ENCODE results near the gene GNAT1.

GNAT1 gene

DNA sequence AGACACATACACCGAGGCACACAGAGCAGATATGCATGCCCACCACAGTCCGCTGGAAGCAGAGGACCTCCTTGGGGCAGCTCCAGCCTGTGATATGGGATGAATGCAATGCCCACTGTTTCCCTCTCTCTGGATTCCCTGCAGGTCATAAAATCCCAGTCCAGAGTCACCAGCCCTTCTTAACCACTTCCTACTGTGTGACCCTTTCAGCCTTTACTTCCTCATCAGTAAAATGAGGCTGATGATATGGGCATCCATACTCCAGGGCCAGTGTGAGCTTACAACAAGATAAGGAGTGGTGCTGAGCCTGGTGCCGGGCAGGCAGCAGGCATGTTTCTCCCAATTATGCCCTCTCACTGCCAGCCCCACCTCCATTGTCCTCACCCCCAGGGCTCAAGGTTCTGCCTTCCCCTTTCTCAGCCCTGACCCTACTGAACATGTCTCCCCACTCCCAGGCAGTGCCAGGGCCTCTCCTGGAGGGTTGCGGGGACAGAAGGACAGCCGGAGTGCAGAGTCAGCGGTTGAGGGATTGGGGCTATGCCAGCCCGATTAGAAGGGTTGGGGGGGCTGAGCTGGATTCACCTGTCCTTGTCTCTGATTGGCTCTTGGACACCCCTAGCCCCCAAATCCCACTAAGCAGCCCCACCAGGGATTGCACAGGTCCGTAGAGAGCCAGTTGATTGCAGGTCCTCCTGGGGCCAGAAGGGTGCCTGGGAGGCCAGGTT lies at the start of gene GNAT1:
GNAT1 (plus strand) TSS at position 675 of the 725 bp plus-strand sequence. CDS start 116 bp downstream, outside the sequence.
- in situ Hi-C loops (cut with MboI; ENCODE audit: low sequenced_read_pairs) = no loop called here

DNA sequence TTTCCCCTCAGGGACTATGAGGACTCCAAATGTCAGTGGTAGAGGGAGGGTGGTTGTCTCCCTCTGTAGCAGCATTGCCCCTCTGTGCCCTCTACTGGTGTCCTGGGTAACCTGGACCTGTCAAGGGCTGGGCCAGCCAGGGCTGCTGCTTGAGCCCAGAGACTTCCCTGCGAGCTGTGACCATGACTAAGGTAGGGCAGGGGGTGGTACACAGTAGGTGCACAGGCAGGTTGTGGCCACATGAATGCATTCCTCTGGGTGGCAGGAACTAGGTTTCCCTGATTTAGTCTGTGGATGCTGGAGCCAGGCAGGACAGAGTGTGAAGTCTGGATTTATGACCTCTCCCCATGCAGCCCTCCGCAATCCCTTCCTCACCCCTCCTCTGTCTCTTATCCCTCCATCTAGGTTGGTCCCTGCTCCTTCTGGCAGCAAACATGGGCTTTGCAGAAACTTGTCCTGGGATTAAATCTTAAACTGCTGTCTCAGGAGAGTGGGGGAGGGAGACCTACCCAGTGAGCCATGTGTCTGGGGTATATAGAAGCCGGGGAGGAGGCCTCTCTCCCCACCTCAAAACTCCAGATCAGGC lies 45.0 kb upstream of the GNAT1 start:
- in situ Hi-C loops (cut with MboI; ENCODE audit: low sequenced_read_pairs) = no loop called here

DNA sequence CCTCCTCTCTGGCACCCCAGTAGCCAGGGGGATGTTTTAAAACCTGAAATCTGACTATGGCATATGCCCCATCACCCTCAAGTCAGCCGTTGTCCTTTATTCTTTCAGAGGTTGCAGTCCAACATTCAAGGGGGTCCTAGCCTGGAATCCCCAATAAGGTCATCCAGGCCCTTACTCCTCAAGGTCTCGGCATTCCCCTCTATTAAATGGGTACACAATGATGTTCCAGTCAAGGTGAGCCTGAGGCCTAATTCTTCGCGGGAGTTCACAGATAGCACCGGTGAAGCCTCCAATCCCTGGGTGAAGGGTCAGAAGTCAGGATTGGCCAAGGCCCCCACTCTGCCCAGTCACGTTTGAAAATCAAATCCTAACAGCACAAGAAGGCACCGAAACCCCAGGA lies 44.4 kb upstream of the GNAT1 start:
- in situ Hi-C loops (cut with MboI; ENCODE audit: low sequenced_read_pairs) = no loop called here

DNA sequence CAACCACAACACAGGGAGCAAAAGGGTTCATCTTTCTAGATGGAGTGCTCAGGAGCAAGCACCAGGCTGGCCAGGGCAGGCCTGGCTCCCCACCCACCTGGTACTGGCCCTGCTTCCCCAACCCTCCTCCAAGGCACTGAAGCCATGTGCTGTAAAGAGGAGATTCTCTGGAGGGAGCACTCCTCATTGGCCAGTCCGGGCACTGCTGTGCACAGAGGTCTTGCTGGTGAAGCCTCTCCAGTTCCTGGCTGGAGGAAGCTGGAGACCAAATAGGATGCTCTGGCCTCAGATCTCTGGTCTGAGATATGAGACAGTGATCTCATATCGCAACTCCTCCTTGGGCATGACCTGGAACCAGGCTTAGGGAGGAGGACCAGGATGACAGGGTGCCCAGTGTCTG lies 44.0 kb upstream of the GNAT1 start:
- in situ Hi-C loops (cut with MboI; ENCODE audit: low sequenced_read_pairs) = no loop called here

DNA sequence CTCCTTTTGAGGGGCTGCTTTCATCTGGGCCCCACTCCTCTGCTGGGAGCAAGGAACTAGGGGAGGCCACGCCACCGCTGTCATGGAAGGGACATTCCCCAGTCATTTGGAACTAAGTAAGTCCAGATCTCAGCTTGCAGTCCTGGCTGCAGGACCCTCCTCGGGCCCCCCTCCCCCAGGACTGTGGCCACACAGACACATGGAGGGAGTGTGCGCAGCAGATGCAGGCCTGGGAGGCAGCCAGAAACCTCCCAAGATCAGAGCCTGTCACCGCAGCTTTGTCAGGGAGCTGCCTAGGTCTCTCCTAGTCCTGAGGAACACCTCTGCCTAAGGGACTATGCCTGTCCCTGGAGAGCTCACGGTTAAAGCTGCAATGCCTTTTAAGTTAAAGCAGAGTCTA lies 43.5 kb upstream of the GNAT1 start:
- in situ Hi-C loops (cut with MboI; ENCODE audit: low sequenced_read_pairs) = no loop called here

DNA sequence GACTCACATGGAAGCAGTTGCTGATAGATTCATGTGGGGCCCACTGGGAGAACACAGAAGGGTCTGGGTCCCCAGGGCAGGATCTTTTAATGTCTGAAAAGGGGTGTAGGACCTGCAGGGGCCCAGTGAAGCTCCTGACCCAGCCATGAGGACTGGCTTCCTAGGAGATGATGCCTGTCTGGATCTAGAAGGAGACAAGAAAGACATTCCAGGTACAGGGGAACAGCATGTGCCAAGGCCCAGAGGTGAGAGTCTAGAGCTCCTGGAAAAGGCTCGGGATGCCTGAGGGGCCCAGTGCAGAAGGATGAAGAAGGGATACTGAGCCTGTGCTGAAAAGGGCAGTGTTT lies 41.0 kb upstream of the GNAT1 start:
- in situ Hi-C loops (cut with MboI; ENCODE audit: low sequenced_read_pairs) = no loop called here

DNA sequence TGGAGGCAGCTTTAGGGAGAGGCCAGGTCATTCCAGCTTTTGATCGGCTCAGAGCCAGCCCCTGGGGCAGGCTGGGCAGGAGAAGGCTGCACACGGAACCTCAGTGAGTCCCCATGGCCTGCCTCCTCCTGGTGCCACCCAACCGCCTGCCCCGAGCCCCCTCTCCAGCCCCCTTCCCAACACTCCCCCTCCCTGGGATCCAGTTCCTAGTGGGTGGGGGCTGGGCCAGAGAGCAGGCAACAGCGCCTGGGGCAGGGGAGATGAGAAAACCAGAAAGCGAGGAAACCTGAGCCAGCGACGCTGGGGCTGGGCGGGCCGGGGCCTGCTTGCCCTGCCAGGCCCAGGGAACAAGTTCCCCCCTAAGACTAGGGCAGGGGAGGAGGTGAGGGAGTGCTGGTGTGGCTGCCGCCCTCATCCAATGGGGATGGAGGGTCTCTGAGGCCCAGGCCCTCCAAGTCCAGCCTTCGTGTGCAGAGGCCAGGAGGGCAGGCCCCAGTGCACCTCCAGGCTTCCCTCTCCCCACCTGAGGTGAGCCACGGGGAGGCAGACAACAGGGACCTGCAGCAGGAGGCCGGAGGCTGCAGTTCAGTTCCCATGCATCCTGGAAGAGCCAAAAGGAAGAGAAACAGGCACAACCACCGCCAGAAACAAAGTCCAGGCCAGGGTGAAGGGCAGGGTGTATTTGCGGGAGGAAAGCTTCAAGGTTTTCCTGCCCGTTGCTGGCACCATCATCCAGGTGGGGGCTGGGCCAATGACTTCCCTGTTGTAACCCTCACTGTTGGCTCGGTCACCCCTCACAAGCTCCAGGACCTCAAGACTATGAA lies 40.3 kb upstream of the GNAT1 start:
- in situ Hi-C loops (cut with MboI; ENCODE audit: low sequenced_read_pairs) = no loop called here

DNA sequence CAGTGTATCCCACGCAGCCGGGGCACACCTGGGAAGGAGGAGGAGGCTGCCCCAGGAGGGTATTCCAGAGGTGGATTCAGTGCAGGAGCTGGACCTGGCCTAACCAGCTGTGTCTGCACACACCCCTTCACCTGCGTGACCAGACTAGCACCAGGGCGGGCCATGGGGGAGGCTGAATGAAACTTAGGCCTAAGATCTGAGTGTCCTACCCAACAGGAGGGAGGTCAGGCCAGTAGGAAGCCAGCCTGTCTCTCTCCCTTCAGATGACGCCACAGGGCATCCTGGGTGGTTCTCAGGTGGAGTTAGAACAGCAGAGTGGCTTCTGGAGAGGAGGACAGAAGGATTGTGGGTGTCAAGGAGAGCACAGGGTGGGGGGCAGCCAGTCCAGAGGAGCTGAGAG lies 39.7 kb upstream of the GNAT1 start:
- in situ Hi-C loops (cut with MboI; ENCODE audit: low sequenced_read_pairs) = no loop called here

DNA sequence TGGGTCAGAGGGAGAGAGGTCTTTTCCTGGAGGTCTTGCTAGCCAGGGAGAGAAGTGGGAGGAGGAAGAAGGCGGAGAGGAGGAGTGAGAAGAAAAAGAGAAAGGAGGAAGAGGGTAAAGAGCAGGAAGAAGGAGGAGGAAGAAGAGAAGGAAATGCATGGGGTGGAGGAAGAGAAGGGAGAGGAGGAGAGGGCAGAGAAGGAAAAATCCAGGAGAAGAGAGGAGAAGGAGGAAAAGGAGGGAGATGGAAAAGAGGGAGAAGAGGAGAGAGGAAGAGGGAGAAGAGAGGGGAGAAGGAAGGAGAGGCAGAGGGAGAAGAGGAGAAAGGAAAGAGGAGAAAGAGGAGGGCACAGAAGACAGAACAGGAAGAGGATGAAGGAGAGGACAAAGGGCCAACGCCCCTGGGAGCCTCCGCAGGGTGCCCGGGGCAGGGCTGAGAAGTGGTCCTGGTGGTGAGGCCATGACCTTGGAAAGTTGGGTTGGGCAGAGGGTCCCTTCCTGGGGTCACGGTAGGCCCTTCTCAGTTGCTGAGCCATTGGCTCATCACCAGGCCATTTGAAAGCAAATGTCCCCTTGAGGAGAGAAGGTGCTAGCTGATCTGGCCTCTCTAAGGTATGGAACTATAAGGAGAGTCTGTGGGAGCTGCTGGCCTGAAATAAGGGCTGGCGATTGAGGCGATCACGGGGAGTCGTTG lies 37.5 kb upstream of the GNAT1 start:
- in situ Hi-C loops (cut with MboI; ENCODE audit: low sequenced_read_pairs) = no loop called here

DNA sequence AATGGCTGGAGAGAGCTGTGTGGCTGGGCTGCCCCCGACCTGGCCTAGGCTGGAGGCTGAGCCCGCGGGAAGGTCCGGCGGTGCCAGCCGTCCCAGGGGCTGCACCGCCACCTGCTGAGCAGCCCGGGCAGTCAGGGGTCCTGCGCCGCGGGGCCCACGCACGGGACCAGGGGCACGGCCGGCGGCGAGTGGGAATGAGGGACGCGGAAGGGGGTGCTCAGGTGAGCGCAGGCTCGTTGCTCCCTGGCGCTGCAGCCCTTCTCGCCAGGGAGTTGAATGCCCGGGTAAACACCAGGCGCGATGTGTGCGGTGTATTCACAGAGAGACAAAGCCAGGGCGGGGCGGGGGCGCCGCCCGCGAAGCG lies 37.0 kb upstream of the GNAT1 start:
- in situ Hi-C loops (cut with MboI; ENCODE audit: low sequenced_read_pairs) = no loop called here

DNA sequence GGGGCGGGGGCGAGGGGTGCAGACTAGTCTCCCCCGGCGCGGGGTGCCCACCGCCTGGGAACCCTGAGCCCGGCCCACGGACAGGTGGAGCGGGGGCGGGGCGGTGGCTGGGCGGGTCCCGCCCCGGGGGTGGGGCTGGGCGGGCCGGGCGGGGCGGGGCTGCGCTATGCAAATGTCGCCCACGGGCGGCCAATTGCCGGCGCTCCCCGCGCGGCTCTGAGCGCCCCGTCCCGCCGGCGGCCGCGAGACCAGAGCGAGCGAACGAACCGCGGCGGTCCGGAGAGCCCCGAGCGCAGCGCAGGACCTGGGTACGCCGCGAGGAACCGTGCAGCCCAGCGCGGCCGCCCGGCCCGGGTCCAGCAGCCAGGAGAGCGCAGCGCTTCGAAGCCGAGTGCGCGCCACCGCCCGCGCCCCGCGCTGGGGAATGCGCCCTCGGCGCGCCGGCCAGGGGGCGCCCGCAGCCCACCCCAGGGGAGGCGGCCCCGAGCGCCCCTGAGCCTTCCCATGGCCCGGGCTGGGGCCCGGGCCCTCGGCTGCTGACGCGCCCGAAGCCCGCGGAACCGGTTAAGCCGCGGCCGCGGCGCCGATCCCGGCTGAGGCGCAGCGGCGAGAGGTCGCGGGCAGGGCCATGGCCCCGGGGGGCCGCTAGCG lies 36.4 kb upstream of the GNAT1 start, which contains the start of gene SEMA3F:
SEMA3F (plus strand) TSS at position 485 of the 651 bp plus-strand sequence. CDS start 4,299 bp downstream, outside the sequence.
- in situ Hi-C loops (cut with MboI; ENCODE audit: low sequenced_read_pairs) = no loop called here

DNA sequence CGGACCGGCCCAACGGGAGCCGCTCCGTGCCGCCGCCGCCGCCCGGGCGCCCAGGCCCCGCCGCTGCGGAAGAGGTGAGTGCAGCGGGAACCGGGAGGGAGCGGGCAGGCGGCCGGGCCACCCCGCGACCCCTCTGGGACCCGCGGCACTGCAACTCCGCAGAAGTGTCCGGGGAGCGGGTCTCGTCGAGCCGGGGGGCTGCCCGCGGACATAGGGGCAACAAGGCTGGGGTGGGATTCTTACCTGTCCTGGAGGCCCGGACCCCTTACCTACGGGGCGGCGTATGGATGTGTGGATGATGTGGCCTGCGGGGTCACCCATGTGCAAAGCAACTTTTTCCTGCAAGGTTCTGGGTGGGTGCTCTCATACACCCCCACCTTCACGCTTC lies 35.9 kb upstream of the GNAT1 start:
- in situ Hi-C loops (cut with MboI; ENCODE audit: low sequenced_read_pairs) = no loop called here

DNA sequence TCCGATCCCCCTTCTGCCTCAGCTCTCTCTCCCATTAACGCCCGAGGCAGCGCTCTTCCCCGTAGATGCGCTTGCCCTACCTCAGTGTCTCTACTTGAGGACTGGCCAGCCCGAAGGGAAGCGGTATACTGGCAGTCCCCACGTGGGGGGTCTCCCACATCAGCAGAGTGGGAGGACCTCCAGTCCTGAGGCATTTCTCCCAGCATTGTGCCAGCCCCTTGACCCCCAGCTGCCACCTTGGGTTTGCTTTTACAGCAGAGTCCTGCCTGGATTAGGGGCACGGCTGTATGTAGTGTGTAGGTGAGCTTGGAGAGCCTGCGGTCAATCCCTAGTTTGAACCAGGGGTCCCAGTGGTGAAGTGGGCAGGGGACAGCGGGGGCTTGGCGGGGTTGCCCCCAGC lies 35.5 kb upstream of the GNAT1 start:
- in situ Hi-C loops (cut with MboI; ENCODE audit: low sequenced_read_pairs) = no loop called here

DNA sequence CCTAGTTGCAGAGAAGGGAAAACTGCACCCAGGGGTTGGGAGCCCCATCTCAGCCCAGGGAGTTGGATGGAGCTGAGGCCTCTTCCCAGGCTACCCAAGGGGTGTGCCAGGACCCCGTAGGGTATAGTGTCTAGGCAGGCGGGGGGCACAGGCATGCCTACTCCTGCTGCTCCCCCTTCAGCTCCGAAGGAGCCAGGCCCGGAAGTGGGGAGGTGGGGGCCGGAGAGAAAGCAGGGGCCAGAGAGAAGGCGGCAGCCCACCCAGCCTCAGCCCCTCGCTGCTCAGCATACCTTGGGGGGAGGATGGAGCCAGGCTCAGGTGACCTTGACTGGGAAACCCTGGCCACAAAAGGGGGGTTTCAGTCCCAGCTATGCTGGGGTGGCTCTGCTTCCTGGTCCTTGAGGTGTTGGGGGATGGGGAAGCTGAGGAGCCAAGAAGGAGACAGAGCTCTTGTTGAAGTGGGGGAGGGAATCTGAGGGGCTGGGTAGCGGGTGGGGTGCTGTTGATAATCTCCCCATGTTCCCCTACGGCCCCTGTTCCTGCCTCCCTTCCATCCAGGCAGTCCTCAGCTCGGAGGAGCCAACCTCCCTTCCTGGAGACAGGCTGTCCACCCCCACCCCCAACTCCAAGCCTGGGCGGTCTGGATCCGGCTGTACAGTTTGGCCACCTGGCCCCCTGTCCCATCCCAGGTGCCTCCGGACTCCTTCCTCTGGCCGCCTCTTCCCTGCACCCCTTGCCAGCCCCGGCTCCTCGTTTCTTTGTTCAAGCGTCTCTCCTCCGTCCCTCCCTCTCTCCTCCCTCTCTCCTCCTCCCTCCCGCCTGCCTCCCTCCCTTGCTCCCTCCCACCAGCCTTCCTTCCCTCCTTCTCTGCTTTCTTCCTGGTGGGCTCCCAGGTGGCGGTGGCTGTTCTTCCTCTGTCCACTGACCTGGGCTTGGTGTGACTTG lies 34.6 kb upstream of the GNAT1 start:
- in situ Hi-C loops (cut with MboI; ENCODE audit: low sequenced_read_pairs) = no loop called here

DNA sequence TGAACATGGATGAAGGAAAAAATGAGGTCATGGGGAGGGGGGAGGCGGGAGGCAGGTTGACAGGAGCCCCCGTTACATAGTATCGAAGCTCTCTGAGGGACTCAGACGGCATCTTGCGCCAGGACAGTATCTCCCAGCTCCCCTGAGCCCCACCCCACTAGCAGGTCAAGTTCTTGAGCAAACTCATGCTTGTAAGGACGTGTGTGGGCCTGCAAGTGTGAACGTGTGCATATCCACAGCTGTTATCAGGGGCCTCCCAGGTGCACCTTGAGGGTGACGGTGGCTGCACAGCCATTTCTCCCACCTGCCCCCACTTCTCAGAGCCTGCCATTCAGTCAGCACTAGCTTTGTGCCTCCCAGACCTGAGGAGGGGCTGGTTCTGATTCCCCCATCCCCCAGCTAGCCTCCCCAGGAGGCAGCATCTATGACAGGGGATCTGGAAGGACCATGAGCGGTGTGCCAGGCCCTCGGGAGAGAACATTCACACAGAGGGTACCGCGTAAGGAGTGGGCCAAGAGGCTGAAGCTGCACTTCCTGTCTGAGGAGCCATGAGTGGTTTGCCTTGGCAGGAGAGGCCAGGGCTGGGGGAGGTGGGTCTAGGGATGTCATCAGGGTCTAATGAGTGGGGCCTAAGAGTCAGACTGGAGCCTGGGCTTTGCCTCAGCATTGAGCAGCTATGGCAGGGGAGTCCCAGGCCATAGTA lies 33.4 kb upstream of the GNAT1 start:
- in situ Hi-C loops (cut with MboI; ENCODE audit: low sequenced_read_pairs) = no loop called here

DNA sequence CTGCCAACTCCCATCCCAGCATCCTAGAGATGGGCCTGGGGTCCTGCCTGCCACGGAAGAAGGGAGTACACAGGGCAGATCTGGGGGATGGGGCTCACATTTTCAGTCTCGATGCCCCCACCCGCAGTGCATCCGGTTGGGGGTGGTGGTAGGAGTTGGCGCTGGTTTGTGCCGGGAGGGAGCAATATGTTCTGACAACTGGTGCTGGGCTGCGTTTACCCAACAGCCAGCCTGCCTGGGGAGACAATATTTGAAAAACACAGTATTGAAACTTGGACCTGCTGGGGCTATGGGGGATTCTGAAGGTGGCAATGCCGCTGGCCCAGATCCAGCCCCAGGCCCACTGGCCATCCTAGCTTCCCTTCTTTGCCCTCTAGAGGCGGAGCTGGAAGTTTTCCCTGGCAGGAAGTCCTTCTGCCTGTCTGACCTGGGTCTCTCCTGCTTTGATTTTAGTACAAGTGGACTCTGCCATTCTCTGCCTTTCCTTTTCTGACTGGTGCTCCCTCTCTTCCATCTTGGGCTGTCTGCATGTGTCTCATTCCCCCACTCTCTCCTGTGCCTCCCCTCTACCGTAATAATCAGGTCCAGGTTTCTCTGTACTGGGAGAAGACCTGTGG lies 32.8 kb upstream of the GNAT1 start:
- in situ Hi-C loops (cut with MboI; ENCODE audit: low sequenced_read_pairs) = no loop called here

DNA sequence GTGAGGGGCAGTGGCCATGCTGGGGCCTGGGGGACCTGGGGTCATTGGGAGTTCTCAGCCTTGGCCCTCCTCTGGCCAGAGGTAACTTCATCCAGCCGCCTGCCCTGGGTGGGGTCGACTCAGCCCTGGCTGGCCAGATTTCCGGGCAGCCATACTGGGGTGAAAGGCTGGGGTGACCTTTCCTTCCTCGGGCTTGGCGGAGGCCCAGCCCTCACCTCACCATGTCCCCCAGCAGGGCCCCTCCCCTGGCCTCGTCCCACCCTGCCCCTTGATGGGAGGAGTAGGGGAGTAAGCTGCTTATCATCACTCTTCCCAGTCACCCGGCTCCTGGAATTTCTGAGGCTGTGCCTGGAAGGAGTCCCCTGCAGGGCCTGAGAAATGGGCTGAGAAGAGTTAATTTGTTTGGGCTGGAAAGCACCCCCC lies 30.8 kb upstream of the GNAT1 start:
- in situ Hi-C loops (cut with MboI; ENCODE audit: low sequenced_read_pairs) = no loop called here

DNA sequence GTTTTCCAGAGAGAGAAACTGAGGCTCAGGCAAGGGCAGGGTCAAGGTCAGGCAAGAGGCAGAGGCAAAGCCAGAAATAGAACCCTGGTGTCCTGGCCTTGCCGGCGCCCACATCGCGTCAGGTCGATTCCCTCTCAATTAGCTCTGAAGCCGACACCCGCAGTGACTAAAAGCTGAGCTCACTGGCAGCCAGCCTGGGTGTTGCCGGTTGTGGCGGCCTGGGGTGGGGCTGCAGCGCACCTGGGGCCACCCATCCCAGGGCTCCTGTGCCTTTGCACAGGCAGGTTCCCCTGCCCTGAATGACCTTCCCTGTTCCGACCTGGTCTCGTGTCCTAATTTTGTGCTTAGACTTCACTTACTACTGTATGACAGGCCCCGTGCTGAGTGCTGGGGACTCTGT lies 30.1 kb upstream of the GNAT1 start:
- in situ Hi-C loops (cut with MboI; ENCODE audit: low sequenced_read_pairs) = no loop called here
